ENCODE results near the gene HGFAC.

GRCh38 chr4:3462790-3463415 lies 21.1 kb downstream of the HGFAC start, which contains the start of gene DOK7:
- TF ChIP-seq POLR2A (IDR thresholded peaks at IDR 0.05) (no peak), CTCF (IDR thresholded peaks at IDR 0.05) (no peak)

Data from esophagus squamous epithelium (tissue), 4 donors.